ENCODE measurements around the gene RFPL2.

The RFPL2 gene

GRCh38 chr22:32204856-32205722, at the start of gene RFPL2:
Gene RFPL2 (minus strand): TSS chr22:32205073. CDS start chr22:32202451, 2,622 bp downstream.
- peak; percentile 67 for DNase-seq

GRCh38 chr22:32249231-32249630, 44.4 kb upstream of the RFPL2 start:
- DNase-seq, result no peak

GRCh38 chr22:32248276-32248675, 43.4 kb upstream of the RFPL2 start:
- DNase-seq, result no peak

- DNase-seq, result no peak
These were observed 41.3 kb upstream of the RFPL2 start for GRCh38 chr22:32246166-32246565.

- no peak for DNase-seq
These were observed 40.2 kb upstream of the RFPL2 start for GRCh38 chr22:32245042-32245441.

- no peak for DNase-seq
These were observed 39.7 kb upstream of the RFPL2 start for GRCh38 chr22:32244547-32244946.

GRCh38 chr22:32240461-32240860, 35.6 kb upstream of the RFPL2 start:
- DNase-seq, result no peak

GRCh38 chr22:32237906-32238305, 33.0 kb upstream of the RFPL2 start:
- no peak for DNase-seq

- DNase-seq, result no peak
These were observed 32.1 kb upstream of the RFPL2 start for GRCh38 chr22:32236970-32237369.

- no peak for DNase-seq
These were observed 28.2 kb upstream of the RFPL2 start for GRCh38 chr22:32233091-32233490.

GRCh38 chr22:32232191-32232830, 27.4 kb upstream of the RFPL2 start:
- no peak for DNase-seq

GRCh38 chr22:32226326-32227104, 21.6 kb upstream of the RFPL2 start:
- DNase-seq, result no peak

GRCh38 chr22:32222991-32223390, 18.1 kb upstream of the RFPL2 start:
- no peak for DNase-seq

- no peak for DNase-seq
These were observed 14.2 kb upstream of the RFPL2 start for GRCh38 chr22:32219026-32219425.

GRCh38 chr22:32218470-32218869, 13.6 kb upstream of the RFPL2 start:
- DNase-seq, result no peak

GRCh38 chr22:32217465-32217864, 12.6 kb upstream of the RFPL2 start:
- DNase-seq, result no peak

GRCh38 chr22:32216911-32217310, 12.0 kb upstream of the RFPL2 start:
- DNase-seq, result no peak

- no peak for DNase-seq
These were observed 6.1 kb upstream of the RFPL2 start for GRCh38 chr22:32211011-32211410.

GRCh38 chr22:32208681-32209080, 3.8 kb upstream of the RFPL2 start:
- no peak for DNase-seq

- DNase-seq, result no peak
These were observed 3.2 kb upstream of the RFPL2 start for GRCh38 chr22:32207971-32208480.

GRCh38 chr22:32206774-32207758, 2.2 kb upstream of the RFPL2 start:
- DNase-seq, result no peak

Measured in NCI-H1048 (cell line).